HepG2 (cell line): ENCODE data around the gene ZDHHC14. TPM values are rescaled to one million over a fixed set of nuclear protein-coding genes. Genes with fewer than 3 reads are reported as not detected.
A peak's percentile ranks its signal among the peaks of the same experiment; 100 is the strongest.
"Not testable (repeated sequence)": the region's sequence is repeated elsewhere in the genome, so short reads cannot be mapped to it uniquely, and the experiment has no call there.

Experiments
- ATAC-seq: fragments of 200-7000 bp; cut with Tn5 transposase; 3 replicates; pipeline ENCODE4 v1.9.1; 2020; ENCODE audit warnings: mild to moderate bottlenecking, moderate library complexity
- BruUV-seq: library from RNA; stranded (reverse); fragments of 400-500 nt; replicated peaks from 2 replicates; lab custom pipeline; 2021; lab: Mats Ljungman, UMichigan
- CTCF ChIA-PET: fragments of 300-600 bp; formaldehyde crosslinking; extraction: SDS; loops from one replicate; lab custom pipeline; 2021; ENCODE audit warnings: low total read pairs, inconsistent platforms, low intra/inter-chr PET ratio; lab: Yijun Ruan, JAX
- POLR2A ChIA-PET: fragments of 350-600 bp; sonication (Branson Sonifier 250); formaldehyde crosslinking; loops from one replicate; lab custom pipeline; 2020; ENCODE audit warnings: antibody characterized with exemption, inconsistent platforms; lab: Yijun Ruan, JAX
- DNase-seq: peaks from one replicate; pipeline ENCODE4 v3.0.0-alpha.2; 2015; ENCODE audit warnings: low spot score
- FAIRE-seq: peaks from 3 replicates; lab custom pipeline; 2011; peaks lifted over from hg19 to GRCh38; lab: Jason Lieb, UNC
- H2AFZ ChIP-seq: one replicate; pipeline ENCODE4 v1.6.1; 2011; ENCODE audit warnings: low read length, inconsistent platforms
- H3K27ac ChIP-seq: fragments of 300-600 bp; 3 replicates; pipeline ENCODE4 v1.8.0; 2011; ENCODE audit warnings: mixed run types, mild to moderate bottlenecking, mixed read lengths, low read length, inconsistent platforms; ENCODE audit not compliant: insufficient read depth; ENCODE audit errors: extremely low read length
- H3K27me3 ChIP-seq, 2 experiments: fragments of 200-600 bp in 1 of 2; 2 replicates in 1 of 2; 3 replicates in 1 of 2; pipeline versions ENCODE4 v1.6.0 to v1.8.0; 2011; ENCODE audit warnings: low read length in 2 of 2, mild to moderate bottlenecking in 2 of 2, moderate library complexity in 2 of 2, inconsistent platforms in 1 of 2; ENCODE audit not compliant: insufficient read depth in 2 of 2, control insufficient read depth in 1 of 2
- H3K36me3 ChIP-seq, 2 experiments: fragments of 200-600 bp in 1 of 2; replicated peaks in 1 of 2; 2 replicates in 1 of 2; 3 replicates in 1 of 2; pipeline versions ENCODE4 v1.5.1 to v1.8.0; 2011; ENCODE audit warnings: low read length in 2 of 2, inconsistent platforms in 1 of 2; ENCODE audit not compliant: insufficient read depth in 2 of 2, control insufficient read depth in 1 of 2
- H3K4me1 ChIP-seq: 2 replicates; pipeline ENCODE4 v1.5.1; 2012; ENCODE audit warnings: low read length, inconsistent platforms; ENCODE audit not compliant: insufficient read depth
- H3K4me2 ChIP-seq: 2 replicates; pipeline ENCODE4 v1.6.0; 2011; ENCODE audit warnings: low read depth, low read length, inconsistent platforms
- H3K4me3 ChIP-seq, 3 experiments: fragments of 200-600 bp in 1 of 3; sonication (generic), shearing (Covaris generic) in 1 of 3; replicated peaks in 1 of 3; 2 replicates each; pipeline ENCODE4 v1.5.1; 2011 to 2016; ENCODE audit warnings: low read length in 3 of 3, inconsistent platforms in 2 of 3, low read depth in 2 of 3, mild to moderate bottlenecking in 2 of 3, control low read depth in 1 of 3, mixed read lengths in 1 of 3; ENCODE audit not compliant: insufficient read depth in 1 of 3
- H3K79me2 ChIP-seq: one replicate; pipeline ENCODE4 v1.6.1; 2011; ENCODE audit warnings: low read length, inconsistent platforms; ENCODE audit not compliant: insufficient read depth
- H3K9ac ChIP-seq: 2 replicates; pipeline ENCODE4 v1.6.0; 2011; ENCODE audit warnings: mild to moderate bottlenecking, low read depth, low read length, inconsistent platforms; ENCODE audit not compliant: insufficient read depth
- H3K9me3 ChIP-seq: 2 replicates; pipeline ENCODE4 v1.5.1; 2012; ENCODE audit warnings: mild to moderate bottlenecking, low read length
- H4K20me1 ChIP-seq: 2 replicates; pipeline ENCODE4 v1.6.0; 2011; ENCODE audit warnings: inconsistent platforms, mild to moderate bottlenecking, low read length, moderate library complexity; ENCODE audit not compliant: insufficient read depth
- ELF1 ChIP-seq: sonication (generic); formaldehyde crosslinking; IDR thresholded peaks from 2 replicates; pipeline ENCODE4 v1.4.0; 2020; ENCODE audit warnings: missing genetic modification reagents
- ZNF281 ChIP-seq: sonication (generic); formaldehyde crosslinking; IDR thresholded peaks from 2 replicates; pipeline ENCODE4 v1.4.0; 2020; ENCODE audit warnings: missing genetic modification reagents, borderline replicate concordance
- ZNF687 ChIP-seq: sonication (generic); formaldehyde crosslinking; IDR thresholded peaks from 2 replicates; pipeline ENCODE4 v1.5.1; 2020; ENCODE audit warnings: mild to moderate bottlenecking, missing genetic modification reagents, moderate library complexity
- WGBS: methylation state at CpG from one replicate; pipeline ENCODE4 v1.1.6; 2017; ENCODE audit warnings: low lambda C conversion rate; 5-methylcytosine and 5-hydroxymethylcytosine counted together
- in situ Hi-C: cut with HindIII; loops from 2 replicates; pipeline ENCODE4 v1.10.0; 2017; ENCODE audit warnings: low pct_unique_long_range_greater_than_20kb; ENCODE audit not compliant: extremely low pct_ligation_motif_present
- intact Hi-C: fragments of 100-400 bp; cut with micrococcal nuclease; formaldehyde crosslinking; loops from one replicate; pipeline ENCODE4 v1.10.0; 2022; ENCODE audit not compliant: unreplicated experiment
- polyA plus RNA-seq, 8 experiments: library from polyadenylated mRNA; depleted of rRNA in 3 of 8; stranded (reverse) in 7 of 8; unstranded in 1 of 8; fragments of >200 nt; fragmentation: Illumina TruSeq in 4 of 8; extraction: Trizol in 4 of 8; gene quantifications; 2 replicates each; pipeline versions ENCODE4 v1.2.1 to v1.2.3, GENCODE V29; 2011 to 2016; ENCODE audit warnings: low read depth in 4 of 8, missing spikeins in 1 of 8, mixed read lengths in 1 of 8; ENCODE audit not compliant: insufficient read depth in 1 of 8
- total RNA-seq, 5 experiments: library from RNA; depleted of rRNA; stranded (reverse); fragments of >200 nt; fragmentation: Illumina TruSeq; extraction: Trizol; gene quantifications; 2 replicates each; pipeline ENCODE4 v1.2.3, GENCODE V29; 2016; ENCODE audit warnings: low read depth in 1 of 5

Gene ZDHHC14
- total and polyA plus RNA-seq, 2 of the 13 experiments (the other 11 are each of a cell fraction or from before 2014, with no cell fraction given), result 3.7 to 9.5 TPM

- TF ChIP-seq ZNF281 (CRISPR knock-in tag), result no peak
- TF ChIP-seq, all 625 proteins: peak for 0
Observed at GRCh38 chr6:157718503-157719187, 337.7 kb downstream of the ZDHHC14 start (continued).

GRCh38 chr6:157720964-157721363, 340.0 kb downstream of the ZDHHC14 start:
- H2AFZ ChIP-seq, H3K27me3 ChIP-seq, H3K9ac ChIP-seq, DNase-seq, ATAC-seq, BruUV-seq, H4K20me1 ChIP-seq, H3K36me3 ChIP-seq, H3K4me2 ChIP-seq, intact Hi-C loops, H3K9me3 ChIP-seq, POLR2A ChIA-PET, FAIRE-seq, CTCF ChIA-PET, in situ Hi-C loops, H3K4me3 ChIP-seq, H3K27ac ChIP-seq, H3K79me2 ChIP-seq: not testable (repeated sequence)
- WGBS, result 80% methylated on average over 6 of the region's 6 CpGs
- peaks cover 43% of the 10 kb centered on the region for H3K4me1 ChIP-seq

- Histone ChIP-seq H2AFZ (no peak overlapping the region), H3K79me2 (no peaks in the 10 kb centered on the region), H3K9me3 (no peaks in the 10 kb centered on the region), H3K4me1 (peaks cover 43% of the 10 kb centered on the region), H4K20me1 (no peaks in the 10 kb centered on the region), H3K9ac (no peak overlapping the region), H3K27ac (no peak overlapping the region), H3K4me3 (no peak overlapping the region), H3K4me2 (no peak overlapping the region), H3K36me3 (no peaks in the 10 kb centered on the region), H3K27me3 (peaks cover 0 to 2% of the 10 kb centered on the region in 2 experiments; a peak in 1 of 5 replicates)
- in situ Hi-C loops (no loop called here), intact Hi-C loops (no loop called here)
- ATAC-seq (0 out of 3 replicates have a peak, but pooled peaks have one; percentile 13), FAIRE-seq (no peak), DNase-seq (no peak)
- ChIA-PET CTCF (no interaction called here), POLR2A (no interaction called here)
- no TSS peak for BruUV-seq
- 0 out of 2 replicates have a peak, but pooled peaks have one; percentile 23 for TF ChIP-seq ZNF687
- no peak for TF ChIP-seq ELF1 (CRISPR knock-in tag)
- WGBS, result 76% methylated on average over 18 of the region's 18 CpGs
Observed at GRCh38 chr6:157721426-157721825, 340.4 kb downstream of the ZDHHC14 start.
